Epithelial cell of proximal tubule (primary cell): Measurements from ENCODE around the gene TXNDC5. TPM values are rescaled to one million over a fixed set of nuclear protein-coding genes. Genes with fewer than 3 reads are reported as not detected.

Experiments used
- DNase-seq: peaks from one replicate; pipeline ENCODE4 v3.0.0-alpha.2; 2011; ENCODE audit warnings: low read depth
- H3K4me3 ChIP-seq: 2 replicates; pipeline ENCODE4 v1.5.1; 2011; ENCODE audit warnings: low read depth, mild to moderate bottlenecking, low read length
- CTCF ChIP-seq: conservative IDR thresholded peaks from 2 replicates; pipeline ENCODE4 v1.5.1; 2012; ENCODE audit warnings: low read depth, mild to moderate bottlenecking, low read length
- total RNA-seq: library from RNA; depleted of rRNA; stranded (reverse); fragments of >200 nt; gene quantifications from 2 replicates; pipeline ENCODE4 v1.2.3, GENCODE V29; 2015

The TXNDC5 gene
- total RNA-seq, 1 donor from 2014 or later, result 317 TPM

DNA sequence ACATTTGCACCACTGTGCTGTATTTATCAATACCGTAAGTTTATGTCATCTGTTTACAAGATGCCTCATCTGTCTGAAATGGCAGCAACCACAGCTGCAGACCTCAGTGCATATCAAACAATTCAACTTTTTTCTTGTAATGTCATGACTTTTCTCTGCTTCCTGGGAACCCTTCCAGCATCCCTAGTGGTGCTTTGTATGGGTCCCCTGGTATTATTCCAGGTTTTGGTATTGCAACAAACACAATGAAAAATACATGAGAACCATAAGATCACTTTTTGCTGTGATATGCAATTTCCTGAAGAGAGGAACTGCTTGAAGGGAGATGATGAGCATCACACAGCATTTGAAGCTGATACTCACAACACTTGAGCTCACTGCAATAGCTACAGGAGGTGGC lies 12.0 kb upstream of the TXNDC5 start:
- no peak for TF ChIP-seq CTCF
- DNase-seq, result no peak
- no peak overlapping the region for H3K4me3 ChIP-seq

DNA sequence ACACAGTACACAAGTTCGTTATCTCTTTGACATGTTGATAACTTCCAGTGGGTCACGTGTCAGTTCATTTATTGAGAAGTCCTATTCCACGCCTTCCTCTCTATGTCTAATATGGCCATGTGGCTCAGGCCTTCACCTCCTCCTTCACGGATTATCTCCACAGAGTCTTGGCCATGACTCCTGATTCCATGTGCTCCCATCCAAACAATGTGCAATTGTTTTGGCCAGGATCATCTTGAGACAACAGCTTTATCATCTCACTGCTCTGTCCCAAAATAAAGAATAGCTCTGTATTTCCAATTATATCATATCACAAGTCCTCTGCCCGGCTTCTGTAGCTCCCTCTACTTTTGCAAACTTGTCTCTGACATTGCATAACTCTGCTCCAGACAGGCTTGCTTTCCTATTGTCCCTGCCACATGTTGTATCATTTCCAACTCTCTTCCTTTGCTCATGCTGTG lies 11.1 kb upstream of the TXNDC5 start:
- DNase-seq, result no peak
- H3K4me3 ChIP-seq, result no peak overlapping the region
- no peak for TF ChIP-seq CTCF

- no peak for TF ChIP-seq CTCF
- H3K4me3 ChIP-seq, result no peak overlapping the region
These were observed 10.5 kb upstream of the TXNDC5 start for GRCh38 chr6:7921046-7921445.

GRCh38 chr6:7920425-7920824 lies 9.8 kb upstream of the TXNDC5 start:
- no peak for TF ChIP-seq CTCF

More at GRCh38 chr6:7921046-7921445, 10.5 kb upstream of the TXNDC5 start:
- no peak for DNase-seq

DNA sequence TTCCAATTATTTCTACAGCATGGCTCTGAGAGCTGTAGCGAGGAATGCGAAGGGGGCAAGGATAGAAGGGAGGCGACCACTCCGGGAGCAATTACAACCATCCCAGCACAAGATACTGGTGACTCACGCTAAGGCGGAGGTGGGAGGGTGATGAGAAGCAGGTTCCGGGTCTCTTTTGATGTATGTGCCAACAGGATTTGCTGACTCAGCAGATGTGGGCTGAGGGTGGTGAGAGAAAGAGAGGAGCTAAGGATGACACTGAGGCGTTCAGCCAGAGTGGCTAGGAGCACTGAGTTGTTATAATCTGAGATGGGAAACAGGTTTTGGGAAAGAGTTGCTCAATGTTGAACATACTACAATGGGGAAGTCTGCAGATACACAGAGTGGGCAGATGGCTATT lies 9.3 kb upstream of the TXNDC5 start:
- TF ChIP-seq CTCF, result no peak
- no peak overlapping the region for H3K4me3 ChIP-seq
- peak; percentile 45 for DNase-seq

More at GRCh38 chr6:7920425-7920824, 9.8 kb upstream of the TXNDC5 start:
- no peak overlapping the region for H3K4me3 ChIP-seq
- no peak for DNase-seq

GRCh38 chr6:7918403-7918802 lies 7.8 kb upstream of the TXNDC5 start:
- H3K4me3 ChIP-seq, result no peak overlapping the region
- no peak for TF ChIP-seq CTCF
- DNase-seq, result no peak

- no peak for DNase-seq
These were observed 7.1 kb upstream of the TXNDC5 start for GRCh38 chr6:7917729-7918128.

More at GRCh38 chr6:7917729-7918128, 7.1 kb upstream of the TXNDC5 start:
- TF ChIP-seq CTCF, result no peak
- H3K4me3 ChIP-seq, result no peak overlapping the region
